ENCODE data around the gene RFFL.

RFFL gene

GRCh38 chr17:35080536-35080935 lies 17.0 kb upstream of the RFFL start:
- no peak for FAIRE-seq

GRCh38 chr17:35079547-35080423 lies 16.3 kb upstream of the RFFL start:
- no peak for FAIRE-seq

GRCh38 chr17:35076874-35077273 lies 13.4 kb upstream of the RFFL start:
- FAIRE-seq = no peak

GRCh38 chr17:35074711-35075707 lies 11.5 kb upstream of the RFFL start:
- no peak for FAIRE-seq

- no peak for FAIRE-seq
Measured at GRCh38 chr17:35073991-35074627, 10.6 kb upstream of the RFFL start.

- FAIRE-seq = no peak
Measured at GRCh38 chr17:35073183-35073790, 9.8 kb upstream of the RFFL start.

GRCh38 chr17:35069311-35069710 lies 5.8 kb upstream of the RFFL start:
- FAIRE-seq = no peak

- no peak for FAIRE-seq
Measured at GRCh38 chr17:35068249-35068648, 4.7 kb upstream of the RFFL start.

GRCh38 chr17:35065880-35066279 lies 2.4 kb upstream of the RFFL start:
- no peak for FAIRE-seq

GRCh38 chr17:35064516-35065215 lies 1.2 kb upstream of the RFFL start:
- FAIRE-seq = no peak

GRCh38 chr17:35062308-35062707 lies 1.2 kb downstream of the RFFL start:
- no peak for FAIRE-seq

GRCh38 chr17:35057332-35057915 lies 6.1 kb downstream of the RFFL start:
- no peak for FAIRE-seq

- FAIRE-seq = no peak
Measured at GRCh38 chr17:35056013-35056412, 7.5 kb downstream of the RFFL start.

- FAIRE-seq = no peak
Measured at GRCh38 chr17:35053204-35053603, 10.3 kb downstream of the RFFL start.

- no peak for FAIRE-seq
Measured at GRCh38 chr17:35052780-35053179, 10.7 kb downstream of the RFFL start.

GRCh38 chr17:35052241-35052610 lies 11.3 kb downstream of the RFFL start:
- no peak for FAIRE-seq

GRCh38 chr17:35051579-35052240 lies 11.8 kb downstream of the RFFL start:
- no peak for FAIRE-seq

GRCh38 chr17:35051183-35051578 lies 12.3 kb downstream of the RFFL start:
- no peak for FAIRE-seq

GRCh38 chr17:35050170-35050569 lies 13.3 kb downstream of the RFFL start:
- no peak for FAIRE-seq

GRCh38 chr17:35048685-35049379 lies 14.7 kb downstream of the RFFL start:
- FAIRE-seq = no peak

All from G401.6 (cell line).